Osteoblast (primary cell): ENCODE data around the gene DIAPH3. TPM values are rescaled to one million over a fixed set of nuclear protein-coding genes. Genes with fewer than 3 reads are reported as not detected.
A peak's percentile ranks its signal among the peaks of the same experiment; 100 is the strongest.

ENCODE experiments used
- DNase-seq: peaks from one replicate; pipeline ENCODE4 v3.0.0; 2011; ENCODE audit warnings: low spot score, mixed read lengths; ENCODE audit not compliant: insufficient read length; ENCODE audit errors: missing footprints
- H2AFZ ChIP-seq: 2 replicates; pipeline ENCODE4 v1.6.0; 2011; ENCODE audit warnings: mild to moderate bottlenecking, low read length
- H3K27ac ChIP-seq: 2 replicates; pipeline ENCODE4 v1.5.1; 2011; ENCODE audit warnings: mild to moderate bottlenecking, low read depth, low read length, moderate library complexity
- H3K27me3 ChIP-seq: 2 replicates; pipeline ENCODE4 v1.6.0; 2012; ENCODE audit warnings: mild to moderate bottlenecking, control low read depth, inconsistent platforms, low read length, moderate library complexity; ENCODE audit not compliant: insufficient read depth
- H3K36me3 ChIP-seq: 2 replicates; pipeline ENCODE4 v1.5.1; 2011; ENCODE audit warnings: mild to moderate bottlenecking, low read length, control low read depth, moderate library complexity; ENCODE audit not compliant: insufficient read depth
- H3K4me1 ChIP-seq: 2 replicates; pipeline ENCODE4 v1.5.1; 2011; ENCODE audit warnings: mild to moderate bottlenecking, low read length, control low read depth, moderate library complexity; ENCODE audit not compliant: insufficient read depth
- H3K4me2 ChIP-seq: 2 replicates; pipeline ENCODE4 v1.6.0; 2011; ENCODE audit warnings: mild to moderate bottlenecking, low read length; ENCODE audit not compliant: insufficient read depth
- H3K4me3 ChIP-seq: fragments of 200-600 bp; sonication (generic); 3 replicates; pipeline ENCODE4 v1.5.1; 2012; ENCODE audit warnings: mild to moderate bottlenecking, low read length, inconsistent platforms; ENCODE audit not compliant: insufficient read depth
- H3K79me2 ChIP-seq: 2 replicates; pipeline ENCODE4 v1.6.0; 2012; ENCODE audit warnings: mild to moderate bottlenecking, low read length, control low read depth, inconsistent platforms; ENCODE audit not compliant: insufficient read depth
- H3K9me3 ChIP-seq: 2 replicates; pipeline ENCODE4 v1.5.1; 2011; ENCODE audit warnings: low read depth, low read length, control low read depth
- H4K20me1 ChIP-seq: 2 replicates; pipeline ENCODE4 v1.6.0; 2012; ENCODE audit warnings: mild to moderate bottlenecking, low read length, control low read depth; ENCODE audit not compliant: insufficient read depth
- total RNA-seq: library from RNA; depleted of rRNA; stranded (reverse); fragments of >200 nt; gene quantifications from 2 replicates; pipeline ENCODE4 v1.2.3, GENCODE V29; 2012
- TF ChIP-seq, protein P1 (sequence below): IDR thresholded peaks from 2 replicates; pipeline ENCODE4 v1.5.1; 2011; ENCODE audit warnings: mild to moderate bottlenecking, low read depth, low read length, moderate library complexity; ENCODE audit errors: extremely low read depth

DIAPH3 gene
- total RNA-seq, 1 donor: 8.3 TPM

DNA sequence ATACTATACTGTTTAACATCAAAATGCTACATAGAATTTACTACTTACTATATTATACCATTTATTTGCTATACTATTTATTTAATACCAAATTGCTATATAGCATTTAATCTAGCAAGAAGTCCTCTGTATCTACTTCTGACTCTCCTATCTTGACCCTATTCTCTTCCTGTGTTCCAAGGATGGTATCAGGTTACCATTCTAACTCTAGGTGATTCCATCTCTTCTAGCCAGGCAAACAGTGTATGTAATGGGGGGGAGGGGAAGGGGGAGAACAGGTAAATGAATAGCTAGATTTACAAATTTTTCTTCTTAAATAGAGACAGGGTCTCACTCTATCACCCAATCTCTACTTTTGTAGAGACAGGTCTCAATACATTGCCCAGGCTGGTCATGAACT lies 200.3 kb downstream of the DIAPH3 start:
- DNase-seq: no peak
- H3K4me2 ChIP-seq: no peak overlapping the region
- TF ChIP-seq, protein P1, sequence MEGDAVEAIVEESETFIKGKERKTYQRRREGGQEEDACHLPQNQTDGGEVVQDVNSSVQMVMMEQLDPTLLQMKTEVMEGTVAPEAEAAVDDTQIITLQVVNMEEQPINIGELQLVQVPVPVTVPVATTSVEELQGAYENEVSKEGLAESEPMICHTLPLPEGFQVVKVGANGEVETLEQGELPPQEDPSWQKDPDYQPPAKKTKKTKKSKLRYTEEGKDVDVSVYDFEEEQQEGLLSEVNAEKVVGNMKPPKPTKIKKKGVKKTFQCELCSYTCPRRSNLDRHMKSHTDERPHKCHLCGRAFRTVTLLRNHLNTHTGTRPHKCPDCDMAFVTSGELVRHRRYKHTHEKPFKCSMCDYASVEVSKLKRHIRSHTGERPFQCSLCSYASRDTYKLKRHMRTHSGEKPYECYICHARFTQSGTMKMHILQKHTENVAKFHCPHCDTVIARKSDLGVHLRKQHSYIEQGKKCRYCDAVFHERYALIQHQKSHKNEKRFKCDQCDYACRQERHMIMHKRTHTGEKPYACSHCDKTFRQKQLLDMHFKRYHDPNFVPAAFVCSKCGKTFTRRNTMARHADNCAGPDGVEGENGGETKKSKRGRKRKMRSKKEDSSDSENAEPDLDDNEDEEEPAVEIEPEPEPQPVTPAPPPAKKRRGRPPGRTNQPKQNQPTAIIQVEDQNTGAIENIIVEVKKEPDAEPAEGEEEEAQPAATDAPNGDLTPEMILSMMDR: no peak

DNA sequence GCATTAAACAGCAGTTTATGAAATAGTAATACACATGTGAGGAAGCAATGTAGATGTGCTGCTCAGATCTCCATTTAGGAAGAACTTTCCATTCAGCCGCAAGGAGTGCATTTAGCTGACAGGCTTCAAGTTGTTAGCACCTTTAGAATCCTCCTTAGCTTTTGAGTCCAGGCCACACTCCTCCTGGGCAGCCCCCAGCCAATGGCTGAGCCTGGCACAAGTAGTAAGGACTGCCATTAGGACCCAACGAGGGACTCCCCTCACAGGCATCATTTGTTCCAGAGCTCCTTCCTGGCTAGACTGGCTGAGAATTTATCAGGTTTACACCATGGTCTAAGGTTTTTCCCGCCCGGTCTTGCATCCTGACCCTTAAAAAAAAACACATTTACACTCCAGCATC lies 201.4 kb downstream of the DIAPH3 start:
- Histone ChIP-seq H4K20me1 (no peaks in the 10 kb centered on the region), H3K4me2 (no peak overlapping the region)

More for the DNA sequence above, 200.3 kb downstream of the DIAPH3 start:
- Histone ChIP-seq H3K36me3 (peaks cover 12% of the 10 kb centered on the region), H3K4me1 (no peaks in the 10 kb centered on the region), H3K4me3 (no peak overlapping the region), H4K20me1 (no peaks in the 10 kb centered on the region), H3K79me2 (no peaks in the 10 kb centered on the region), H2AFZ (no peak overlapping the region), H3K27ac (no peak overlapping the region), H3K9me3 (no peaks in the 10 kb centered on the region), H3K27me3 (no peaks in the 10 kb centered on the region)

DNA sequence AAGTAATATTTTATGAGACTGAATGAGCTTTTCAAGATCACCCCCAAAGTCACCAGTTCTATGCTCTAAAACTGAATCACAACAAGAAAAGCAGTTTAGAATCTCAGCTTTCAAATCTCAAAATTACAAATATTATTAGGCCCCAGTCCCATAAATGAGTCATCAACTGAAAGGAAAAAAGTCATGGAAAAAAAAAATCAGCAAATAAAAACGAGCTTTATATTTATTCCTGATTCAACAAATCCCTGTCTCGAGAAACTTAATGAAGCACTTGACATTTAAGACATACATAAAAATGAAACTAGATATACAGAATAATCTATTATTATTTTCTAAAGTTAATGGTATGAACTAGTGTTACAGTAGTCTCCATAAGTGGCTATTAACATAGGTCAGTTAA lies 203.0 kb downstream of the DIAPH3 start:
- H3K27me3 ChIP-seq: no peaks in the 10 kb centered on the region
- H2AFZ ChIP-seq: peak overlapping the region; percentile 70
- no peak overlapping the region for H3K4me3 ChIP-seq
- no peaks in the 10 kb centered on the region for H3K9me3 ChIP-seq
- no peak overlapping the region for H3K27ac ChIP-seq
- peaks cover 5% of the 10 kb centered on the region for H3K36me3 ChIP-seq
- no peaks in the 10 kb centered on the region for H4K20me1 ChIP-seq
- TF ChIP-seq, protein P1: no peak
- H3K79me2 ChIP-seq: no peaks in the 10 kb centered on the region
- no peaks in the 10 kb centered on the region for H3K4me1 ChIP-seq
- DNase-seq: no peak
- no peak overlapping the region for H3K4me2 ChIP-seq

More for the DNA sequence above, 201.4 kb downstream of the DIAPH3 start:
- Histone ChIP-seq H2AFZ (no peak overlapping the region), H3K36me3 (peaks cover 5% of the 10 kb centered on the region), H3K27ac (no peak overlapping the region), H3K79me2 (no peaks in the 10 kb centered on the region), H3K4me1 (no peaks in the 10 kb centered on the region), H3K27me3 (no peaks in the 10 kb centered on the region), H3K9me3 (no peaks in the 10 kb centered on the region), H3K4me3 (no peak overlapping the region)
- TF ChIP-seq, protein P1: no peak
- DNase-seq: no peak

DNA sequence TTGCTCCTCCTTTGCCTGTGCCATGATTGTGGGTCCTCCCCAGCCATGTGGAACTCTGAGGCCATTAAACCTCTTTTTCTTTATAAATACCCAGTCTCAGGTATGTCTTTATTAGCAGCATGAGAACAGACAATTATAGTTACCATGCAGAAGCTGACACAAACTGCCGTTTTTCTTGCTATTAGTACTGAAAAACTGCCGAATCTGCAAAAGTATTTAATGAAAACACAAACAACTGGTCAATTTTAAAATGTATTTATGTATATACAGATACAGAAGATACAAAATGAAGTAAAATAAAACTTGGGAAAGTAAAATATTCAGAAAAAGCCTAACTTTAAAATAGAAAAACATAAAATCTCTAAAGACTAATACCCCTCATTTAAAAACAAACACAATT lies 206.3 kb downstream of the DIAPH3 start:
- Histone ChIP-seq H3K79me2 (no peaks in the 10 kb centered on the region), H3K4me3 (no peak overlapping the region), H3K27ac (no peak overlapping the region), H3K4me1 (no peaks in the 10 kb centered on the region), H2AFZ (no peak overlapping the region), H3K9me3 (no peaks in the 10 kb centered on the region), H3K27me3 (no peaks in the 10 kb centered on the region), H4K20me1 (no peaks in the 10 kb centered on the region), H3K36me3 (peaks cover 5% of the 10 kb centered on the region), H3K4me2 (no peak overlapping the region)
- peak; percentile 19 for DNase-seq
- TF ChIP-seq, protein P1: no peak
